CD4-positive, CD25-positive, alpha-beta regulatory T cell (primary cell): ENCODE measurements around the gene GCNT2. TPM values are rescaled to one million over a fixed set of nuclear protein-coding genes. Genes with fewer than 3 reads are reported as not detected.
"Not testable (repeated sequence)": the region's sequence is repeated elsewhere in the genome, so short reads cannot be mapped to it uniquely, and the experiment has no call there.

ENCODE experiments used
- ATAC-seq, 2 donors: fragments of 150-1000 bp; cut with Tn5 transposase; one replicate each; pipeline ENCODE4 v1.10.0; 2021; ENCODE audit warnings: low read depth in 2 of 2, moderate number of reproducible peaks in 2 of 2, moderate library complexity in 1 of 2
- DNase-seq, 3 donors: peaks; one replicate each; pipeline versions ENCODE4 v3.0.0 to v3.0.0-alpha.2; 2012 to 2022; ENCODE audit warnings: mixed read lengths in 1 of 3
- H3K27ac ChIP-seq: one replicate; pipeline ENCODE4 v1.7.0; 2013; ENCODE audit warnings: mild to moderate bottlenecking, low read length; ENCODE audit not compliant: insufficient read depth, poor library complexity, severe bottlenecking
- H3K27me3 ChIP-seq: one replicate; pipeline ENCODE4 v1.7.0; 2013; ENCODE audit warnings: low read length; ENCODE audit not compliant: control insufficient read depth, insufficient read depth
- H3K36me3 ChIP-seq: one replicate; pipeline ENCODE4 v1.7.0; 2013; ENCODE audit warnings: mild to moderate bottlenecking, low read length, moderate library complexity; ENCODE audit not compliant: control insufficient read depth, insufficient read depth
- H3K4me1 ChIP-seq: 2 replicates; pipeline ENCODE4 v1.7.0; 2013; ENCODE audit warnings: mild to moderate bottlenecking, low read length; ENCODE audit not compliant: insufficient read depth, control insufficient read depth, poor library complexity, severe bottlenecking
- H3K4me3 ChIP-seq: one replicate; pipeline ENCODE4 v1.7.0; 2013; ENCODE audit warnings: low read depth, mild to moderate bottlenecking, low read length, moderate library complexity
- H3K9me3 ChIP-seq, 2 experiments: 1 replicate in 1 of 2; 2 replicates in 1 of 2; pipeline ENCODE4 v1.7.0; 2013; ENCODE audit warnings: low read length in 2 of 2, mild to moderate bottlenecking in 1 of 2, moderate library complexity in 1 of 2; ENCODE audit not compliant: control insufficient read depth in 2 of 2
- H3K27ac Mint-ChIP-seq, 3 donors: one replicate each; pipeline ENCODE4 v1.8.0; 2020 to 2022; ENCODE audit warnings: mild to moderate bottlenecking in 3 of 3, mixed read lengths in 3 of 3, moderate library complexity in 2 of 3
- H3K27me3 Mint-ChIP-seq: one replicate; pipeline ENCODE4 v1.8.0; 2022; ENCODE audit warnings: mild to moderate bottlenecking, mixed read lengths
- H3K36me3 Mint-ChIP-seq: one replicate; pipeline ENCODE4 v1.8.0; 2020; ENCODE audit warnings: mixed read lengths
- H3K4me1 Mint-ChIP-seq, 4 donors: one replicate each; pipeline ENCODE4 v1.8.0; 2020 to 2022; ENCODE audit warnings: mixed read lengths in 4 of 4, mild to moderate bottlenecking in 1 of 4
- H3K4me3 Mint-ChIP-seq, 4 donors: one replicate each; pipeline ENCODE4 v1.8.0; 2020 to 2022; ENCODE audit warnings: mild to moderate bottlenecking in 4 of 4, mixed read lengths in 4 of 4, moderate library complexity in 3 of 4
- H3K9me3 Mint-ChIP-seq, 7 donors: one replicate each; pipeline ENCODE4 v1.8.0; 2020 to 2022; ENCODE audit warnings: mixed read lengths in 7 of 7, mild to moderate bottlenecking in 3 of 7, moderate library complexity in 2 of 7
- polyA plus RNA-seq, 4 donors: library from polyadenylated mRNA; unstranded; fragments of 300-500 nt; fragmentation: Illumina TruSeq; gene quantifications; one replicate each; pipeline ENCODE4 v1.2.3, GENCODE V29; 2021
- total RNA-seq: library from RNA; stranded (reverse); gene quantifications from one replicate; pipeline ENCODE4 v1.2.3, GENCODE V29; 2022

GCNT2 gene
- total and polyA plus RNA-seq, 5 donors from 2014 or later: 0.72 to 6.9 (median 1.4) TPM

- peaks cover 11% of the 10 kb centered on the region for H3K36me3 Mint-ChIP-seq
- H3K27me3 Mint-ChIP-seq: no peaks in the 10 kb centered on the region
- no peak overlapping the region for H3K27ac Mint-ChIP-seq
- H3K4me1 Mint-ChIP-seq: peaks cover 0 to 7% (median 1%) of the 10 kb centered on the region in 4 donors
- H3K36me3 ChIP-seq: no peaks in the 10 kb centered on the region
- no peaks in the 10 kb centered on the region for H3K9me3 ChIP-seq
- no peaks in the 10 kb centered on the region for H3K27me3 ChIP-seq
- H3K27ac ChIP-seq: no peak overlapping the region
- DNase-seq (peak in 1 of 3 donors; percentile 10), ATAC-seq (no peak)
- no peak overlapping the region for H3K4me3 ChIP-seq
- no peaks in the 10 kb centered on the region for H3K4me1 ChIP-seq
- H3K4me3 Mint-ChIP-seq: no peak overlapping the region
- peaks cover 0 to 1% (median 0%) of the 10 kb centered on the region in 7 donors for H3K9me3 Mint-ChIP-seq
These were observed 74.8 kb downstream of the GCNT2 start for GRCh38 chr6:10595731-10596664.

- Histone ChIP-seq H3K4me3 (no peak overlapping the region), H3K36me3 (no peaks in the 10 kb centered on the region), H3K4me1 (no peaks in the 10 kb centered on the region), H3K27me3 (no peaks in the 10 kb centered on the region), H3K9me3 (no peaks in the 10 kb centered on the region), H3K27ac (no peak overlapping the region)
- no peak overlapping the region for H3K4me3 Mint-ChIP-seq
- peaks cover 3% of the 10 kb centered on the region for H3K36me3 Mint-ChIP-seq
- no peak overlapping the region for H3K27ac Mint-ChIP-seq
- no peaks in the 10 kb centered on the region for H3K9me3 Mint-ChIP-seq
- DNase-seq (no peak), ATAC-seq (no peak)
- H3K4me1 Mint-ChIP-seq: peaks cover 0 to 3% (median 1%) of the 10 kb centered on the region in 4 donors
- no peaks in the 10 kb centered on the region for H3K27me3 Mint-ChIP-seq
These were observed 76.4 kb downstream of the GCNT2 start for GRCh38 chr6:10597499-10598001.

- peaks cover 3% of the 10 kb centered on the region for H3K36me3 Mint-ChIP-seq
- H3K4me1 ChIP-seq: no peaks in the 10 kb centered on the region
- H3K9me3 ChIP-seq: no peaks in the 10 kb centered on the region
- DNase-seq (no peak), ATAC-seq (no peak)
- H3K36me3 ChIP-seq: no peaks in the 10 kb centered on the region
- H3K4me1 Mint-ChIP-seq: peaks cover 0 to 3% (median 1%) of the 10 kb centered on the region in 4 donors
- H3K27ac ChIP-seq: no peak overlapping the region
- no peak overlapping the region for H3K4me3 Mint-ChIP-seq
- no peak overlapping the region for H3K27ac Mint-ChIP-seq
- no peaks in the 10 kb centered on the region for H3K9me3 Mint-ChIP-seq
- no peaks in the 10 kb centered on the region for H3K27me3 ChIP-seq
- H3K27me3 Mint-ChIP-seq: no peaks in the 10 kb centered on the region
- no peak overlapping the region for H3K4me3 ChIP-seq
These were observed 77.2 kb downstream of the GCNT2 start for GRCh38 chr6:10598084-10598960.

GRCh38 chr6:10599046-10599445 is 77.9 kb downstream of the GCNT2 start:
- no peaks in the 10 kb centered on the region for H3K9me3 Mint-ChIP-seq
- no peaks in the 10 kb centered on the region for H3K36me3 Mint-ChIP-seq

GRCh38 chr6:10600681-10601080 is 79.5 kb downstream of the GCNT2 start:
- not testable (repeated sequence) for H3K4me1 ChIP-seq, H3K4me3 Mint-ChIP-seq, H3K36me3 ChIP-seq, H3K9me3 Mint-ChIP-seq, H3K4me3 ChIP-seq, H3K27me3 Mint-ChIP-seq, H3K36me3 Mint-ChIP-seq, H3K27ac ChIP-seq, DNase-seq, H3K9me3 ChIP-seq, ATAC-seq, H3K27ac Mint-ChIP-seq, H3K27me3 ChIP-seq, H3K4me1 Mint-ChIP-seq

More at GRCh38 chr6:10599046-10599445, 77.9 kb downstream of the GCNT2 start:
- Mint-ChIP-seq H3K27ac (no peak overlapping the region), H3K4me1 (peaks cover 0 to 3% (median 1%) of the 10 kb centered on the region in 4 donors), H3K27me3 (no peaks in the 10 kb centered on the region), H3K4me3 (no peak overlapping the region)
- Histone ChIP-seq H3K4me1 (no peaks in the 10 kb centered on the region), H3K36me3 (no peaks in the 10 kb centered on the region), H3K9me3 (no peaks in the 10 kb centered on the region), H3K4me3 (no peak overlapping the region), H3K27ac (no peak overlapping the region), H3K27me3 (no peaks in the 10 kb centered on the region)
- DNase-seq: no peak
- no peak for ATAC-seq

GRCh38 chr6:10603219-10603618 is 82.1 kb downstream of the GCNT2 start:
- H3K36me3 ChIP-seq: no peaks in the 10 kb centered on the region
- H3K4me3 ChIP-seq: no peak overlapping the region
- Mint-ChIP-seq H3K4me1 (no peaks in the 10 kb centered on the region), H3K4me3 (no peak overlapping the region), H3K9me3 (no peaks in the 10 kb centered on the region), H3K27me3 (no peaks in the 10 kb centered on the region), H3K36me3 (no peaks in the 10 kb centered on the region), H3K27ac (no peak overlapping the region)
- no peaks in the 10 kb centered on the region for H3K4me1 ChIP-seq
- ATAC-seq (no peak), DNase-seq (no peak)
- H3K27ac ChIP-seq: no peak overlapping the region
- H3K27me3 ChIP-seq: no peaks in the 10 kb centered on the region
- H3K9me3 ChIP-seq: no peaks in the 10 kb centered on the region

GRCh38 chr6:10609038-10609437 is 87.9 kb downstream of the GCNT2 start:
- DNase-seq: no peak
- Histone ChIP-seq H3K4me3 (no peak overlapping the region), H3K9me3 (no peaks in the 10 kb centered on the region), H3K36me3 (no peaks in the 10 kb centered on the region), H3K27ac (no peak overlapping the region), H3K27me3 (no peaks in the 10 kb centered on the region), H3K4me1 (no peaks in the 10 kb centered on the region)
- Mint-ChIP-seq H3K27ac (no peak overlapping the region), H3K4me1 (no peaks in the 10 kb centered on the region), H3K4me3 (no peak overlapping the region), H3K36me3 (peaks cover 3% of the 10 kb centered on the region), H3K9me3 (peaks cover 0 to 4% (median 0%) of the 10 kb centered on the region in 7 donors), H3K27me3 (no peaks in the 10 kb centered on the region)
- ATAC-seq: no peak
